SK-N-SH (cell line): Measurements from ENCODE around the gene DCDC2.

Experiments
- EP300 ChIP-seq, 2 experiments: IDR thresholded peaks; 2 replicates each; pipeline versions ENCODE4 v1.4.0 to v1.6.1; 2012; ENCODE audit warnings: borderline replicate concordance in 1 of 2, low read depth in 1 of 2, low read length in 1 of 2
- EZH2phosphoT487 ChIP-seq: fragments of 200-600 bp; sonication (generic); IDR thresholded peaks from 2 replicates; pipeline ENCODE4 v1.6.1; 2017; ENCODE audit warnings: low read depth, mixed run types, mild to moderate bottlenecking, antibody characterized with exemption, moderate library complexity, borderline replicate concordance
- FOXJ3 ChIP-seq: sonication (generic); formaldehyde crosslinking; IDR thresholded peaks from 2 replicates; pipeline ENCODE4 v1.5.1; 2020; ENCODE audit warnings: mild to moderate bottlenecking, missing genetic modification reagents
- NFIC ChIP-seq: IDR thresholded peaks from 2 replicates; pipeline ENCODE4 v1.4.0; 2012; ENCODE audit warnings: borderline replicate concordance
- POLR2AphosphoS5 ChIP-seq: IDR thresholded peaks from 2 replicates; pipeline ENCODE4 v1.6.1; 2012; ENCODE audit warnings: low read depth, low read length
- RAD21 ChIP-seq: IDR thresholded peaks from 2 replicates; pipeline ENCODE4 v1.6.1; 2012; ENCODE audit warnings: mild to moderate bottlenecking, low read length
- RFX5 ChIP-seq: IDR thresholded peaks from 2 replicates; pipeline ENCODE4 v1.6.1; 2012; ENCODE audit warnings: mild to moderate bottlenecking, improper control_type of control experiment, low read length
- SIN3A ChIP-seq: IDR thresholded peaks from 2 replicates; pipeline ENCODE4 v1.6.1; 2012; ENCODE audit warnings: low read depth, mild to moderate bottlenecking, low read length, moderate library complexity, borderline replicate concordance
- TEAD4 ChIP-seq: IDR thresholded peaks from 2 replicates; pipeline ENCODE4 v1.4.0; 2012; ENCODE audit warnings: mild to moderate bottlenecking, borderline replicate concordance; ENCODE audit not compliant: insufficient read depth
- TF ChIP-seq, protein P1 (sequence below): fragments of 200-600 bp; sonication (generic); IDR thresholded peaks from 2 replicates; pipeline ENCODE4 v1.6.1; 2017; ENCODE audit warnings: antibody characterized with exemption, mild to moderate bottlenecking, moderate library complexity
- TF ChIP-seq, protein P2 (sequence below): fragments of 150-350 bp; IDR thresholded peaks from 2 replicates; pipeline ENCODE4 v1.6.1; 2017; ENCODE audit warnings: antibody characterized with exemption, low read length, low read depth, borderline replicate concordance
- TF ChIP-seq, protein P3 (sequence below): IDR thresholded peaks from 2 replicates; pipeline ENCODE4 v1.4.0; 2012; ENCODE audit warnings: low read depth
- TF ChIP-seq, protein P4 (sequence below): IDR thresholded peaks from 2 replicates; pipeline ENCODE4 v1.4.0; 2012; ENCODE audit warnings: low read depth, borderline replicate concordance

DNA sequence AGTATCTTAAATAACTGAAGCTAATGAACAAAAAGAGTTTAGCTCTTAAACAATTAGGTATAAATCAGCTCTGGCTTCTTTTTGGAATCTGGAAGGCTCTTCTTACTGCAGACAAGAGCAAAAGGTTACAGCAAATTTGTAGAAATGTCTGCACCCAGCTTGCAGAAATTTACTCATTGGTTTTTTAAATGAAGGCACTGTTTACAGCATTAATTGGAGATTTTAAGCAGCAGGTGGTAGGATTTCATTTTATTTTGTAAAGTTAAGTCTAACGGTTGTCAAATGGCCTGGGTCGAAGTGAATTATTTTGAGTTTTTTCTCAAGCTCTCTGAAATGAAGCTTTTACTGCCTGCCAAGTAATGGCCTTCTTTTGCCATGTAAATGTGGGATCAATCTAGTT lies 129.7 kb downstream of the DCDC2 start:
- TF ChIP-seq SIN3A (no peak), RAD21 (no peak), POLR2AphosphoS5 (no peak), RFX5 (no peak), FOXJ3 (CRISPR knock-in tag) (no peak), NFIC (no peak), TEAD4 (no peak), EP300 (IDR thresholded peaks at IDR 0.05; ENCODE audit: borderline replicate concordance in 1 of 2, low read depth in 1 of 2, low read length in 1 of 2) (no peak), EZH2phosphoT487 (no peak)
- TF ChIP-seq, protein P1, sequence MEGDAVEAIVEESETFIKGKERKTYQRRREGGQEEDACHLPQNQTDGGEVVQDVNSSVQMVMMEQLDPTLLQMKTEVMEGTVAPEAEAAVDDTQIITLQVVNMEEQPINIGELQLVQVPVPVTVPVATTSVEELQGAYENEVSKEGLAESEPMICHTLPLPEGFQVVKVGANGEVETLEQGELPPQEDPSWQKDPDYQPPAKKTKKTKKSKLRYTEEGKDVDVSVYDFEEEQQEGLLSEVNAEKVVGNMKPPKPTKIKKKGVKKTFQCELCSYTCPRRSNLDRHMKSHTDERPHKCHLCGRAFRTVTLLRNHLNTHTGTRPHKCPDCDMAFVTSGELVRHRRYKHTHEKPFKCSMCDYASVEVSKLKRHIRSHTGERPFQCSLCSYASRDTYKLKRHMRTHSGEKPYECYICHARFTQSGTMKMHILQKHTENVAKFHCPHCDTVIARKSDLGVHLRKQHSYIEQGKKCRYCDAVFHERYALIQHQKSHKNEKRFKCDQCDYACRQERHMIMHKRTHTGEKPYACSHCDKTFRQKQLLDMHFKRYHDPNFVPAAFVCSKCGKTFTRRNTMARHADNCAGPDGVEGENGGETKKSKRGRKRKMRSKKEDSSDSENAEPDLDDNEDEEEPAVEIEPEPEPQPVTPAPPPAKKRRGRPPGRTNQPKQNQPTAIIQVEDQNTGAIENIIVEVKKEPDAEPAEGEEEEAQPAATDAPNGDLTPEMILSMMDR = no peak
- TF ChIP-seq, protein P2, sequence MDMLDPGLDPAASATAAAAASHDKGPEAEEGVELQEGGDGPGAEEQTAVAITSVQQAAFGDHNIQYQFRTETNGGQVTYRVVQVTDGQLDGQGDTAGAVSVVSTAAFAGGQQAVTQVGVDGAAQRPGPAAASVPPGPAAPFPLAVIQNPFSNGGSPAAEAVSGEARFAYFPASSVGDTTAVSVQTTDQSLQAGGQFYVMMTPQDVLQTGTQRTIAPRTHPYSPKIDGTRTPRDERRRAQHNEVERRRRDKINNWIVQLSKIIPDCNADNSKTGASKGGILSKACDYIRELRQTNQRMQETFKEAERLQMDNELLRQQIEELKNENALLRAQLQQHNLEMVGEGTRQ = no peak
- TF ChIP-seq, protein P3, sequence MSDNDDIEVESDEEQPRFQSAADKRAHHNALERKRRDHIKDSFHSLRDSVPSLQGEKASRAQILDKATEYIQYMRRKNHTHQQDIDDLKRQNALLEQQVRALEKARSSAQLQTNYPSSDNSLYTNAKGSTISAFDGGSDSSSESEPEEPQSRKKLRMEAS = no peak
- TF ChIP-seq, protein P4, sequence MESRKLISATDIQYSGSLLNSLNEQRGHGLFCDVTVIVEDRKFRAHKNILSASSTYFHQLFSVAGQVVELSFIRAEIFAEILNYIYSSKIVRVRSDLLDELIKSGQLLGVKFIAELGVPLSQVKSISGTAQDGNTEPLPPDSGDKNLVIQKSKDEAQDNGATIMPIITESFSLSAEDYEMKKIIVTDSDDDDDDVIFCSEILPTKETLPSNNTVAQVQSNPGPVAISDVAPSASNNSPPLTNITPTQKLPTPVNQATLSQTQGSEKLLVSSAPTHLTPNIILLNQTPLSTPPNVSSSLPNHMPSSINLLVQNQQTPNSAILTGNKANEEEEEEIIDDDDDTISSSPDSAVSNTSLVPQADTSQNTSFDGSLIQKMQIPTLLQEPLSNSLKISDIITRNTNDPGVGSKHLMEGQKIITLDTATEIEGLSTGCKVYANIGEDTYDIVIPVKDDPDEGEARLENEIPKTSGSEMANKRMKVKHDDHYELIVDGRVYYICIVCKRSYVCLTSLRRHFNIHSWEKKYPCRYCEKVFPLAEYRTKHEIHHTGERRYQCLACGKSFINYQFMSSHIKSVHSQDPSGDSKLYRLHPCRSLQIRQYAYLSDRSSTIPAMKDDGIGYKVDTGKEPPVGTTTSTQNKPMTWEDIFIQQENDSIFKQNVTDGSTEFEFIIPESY = no peak
